GM10847 (cell line): Measurements from ENCODE around the gene ERVW-1.

ENCODE experiments used
- POLR2A ChIP-seq: IDR thresholded peaks from 2 replicates; pipeline ENCODE4 v1.6.1; 2011; ENCODE audit not compliant: insufficient read length; ENCODE audit errors: extremely low read depth

ERVW-1 gene

DNA sequence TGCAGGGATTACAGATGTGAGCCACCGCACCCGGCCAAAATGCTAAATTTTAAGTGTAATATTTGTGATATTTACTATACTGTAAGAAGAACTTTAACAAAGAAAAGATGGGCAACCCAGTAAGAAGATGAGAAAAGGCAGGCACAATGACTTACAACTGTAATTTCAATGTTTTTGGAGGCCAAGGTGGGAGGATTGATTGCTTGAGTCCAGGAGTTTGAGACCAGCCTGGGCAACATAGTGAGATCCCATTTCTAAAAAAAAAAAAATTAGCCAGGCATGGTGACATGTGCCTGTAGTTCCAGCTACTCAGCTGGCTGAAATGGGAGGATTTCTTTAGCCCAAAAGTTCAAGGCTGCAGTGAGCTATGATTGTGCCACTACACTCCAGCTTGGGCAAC, 42.2 kb downstream of the ERVW-1 start:
- TF ChIP-seq POLR2A: no peak

DNA sequence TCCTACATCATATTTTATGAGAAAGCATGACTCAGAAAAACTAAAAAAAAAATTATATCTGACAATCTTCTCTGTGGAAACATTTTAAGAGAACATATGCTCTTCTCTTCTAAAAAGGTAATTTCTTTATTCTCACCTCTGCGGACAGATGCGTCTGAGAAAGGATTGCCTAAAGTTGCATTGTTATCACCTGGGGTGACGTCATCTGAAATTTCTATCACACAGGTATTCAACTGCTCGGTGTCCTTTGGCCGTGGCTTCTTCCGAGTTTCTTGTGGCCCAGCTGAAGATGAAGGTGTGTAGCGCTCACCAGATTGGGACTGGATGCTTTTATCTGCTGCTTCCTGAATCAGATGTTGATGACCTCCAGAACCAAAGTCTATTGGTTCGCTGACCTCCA, 44.7 kb downstream of the ERVW-1 start:
- no peak for TF ChIP-seq POLR2A

DNA sequence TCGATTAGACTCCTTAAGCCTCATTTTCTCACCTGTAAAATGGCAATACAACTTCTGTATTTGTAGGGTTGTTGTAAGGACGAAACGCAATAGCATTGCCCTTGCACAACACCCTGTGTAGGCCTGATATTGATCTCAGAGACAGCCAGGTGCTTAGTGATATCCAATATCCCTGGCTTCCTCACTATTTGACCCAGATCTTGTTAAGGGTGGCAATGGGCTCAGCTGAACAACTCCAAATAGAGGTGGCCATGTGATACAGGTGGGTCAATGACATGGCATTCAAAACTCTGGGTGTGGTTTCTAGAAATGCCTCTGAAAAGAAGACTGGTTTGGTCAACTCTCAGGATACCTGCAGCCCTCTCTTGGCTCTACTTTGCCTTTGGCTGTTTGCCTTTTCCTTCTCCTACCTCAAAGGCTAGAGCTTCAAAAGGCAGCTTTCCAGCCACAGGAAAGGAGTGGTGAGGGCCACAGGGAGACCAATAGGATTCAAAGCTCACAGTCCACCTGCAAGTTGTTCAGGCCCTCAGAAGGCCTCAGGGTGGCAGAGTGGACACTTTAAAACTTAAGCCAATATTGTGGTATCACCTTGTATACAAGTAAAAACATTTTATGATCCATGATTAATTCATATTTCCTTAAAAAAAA, 45.3 kb downstream of the ERVW-1 start:
- TF ChIP-seq POLR2A: no peak

DNA sequence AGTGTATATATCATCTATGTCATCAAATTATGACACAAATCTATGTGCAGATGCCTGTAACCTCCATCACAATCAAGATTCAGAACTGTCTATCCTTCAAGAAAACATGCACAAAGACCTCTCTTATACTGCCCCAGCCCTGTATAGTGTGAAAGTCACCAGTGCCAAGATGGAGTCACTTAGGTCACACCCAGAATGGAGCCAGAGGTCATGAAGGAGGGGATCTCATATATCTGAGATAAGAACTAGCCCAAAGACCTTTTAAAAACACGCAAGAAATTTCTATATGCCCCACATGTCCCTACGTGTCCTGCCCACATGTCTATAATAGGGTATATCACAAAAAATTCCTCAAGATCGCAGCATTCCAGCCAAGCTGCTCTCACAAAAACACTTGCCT, 50.6 kb downstream of the ERVW-1 start:
- TF ChIP-seq POLR2A: no peak

DNA sequence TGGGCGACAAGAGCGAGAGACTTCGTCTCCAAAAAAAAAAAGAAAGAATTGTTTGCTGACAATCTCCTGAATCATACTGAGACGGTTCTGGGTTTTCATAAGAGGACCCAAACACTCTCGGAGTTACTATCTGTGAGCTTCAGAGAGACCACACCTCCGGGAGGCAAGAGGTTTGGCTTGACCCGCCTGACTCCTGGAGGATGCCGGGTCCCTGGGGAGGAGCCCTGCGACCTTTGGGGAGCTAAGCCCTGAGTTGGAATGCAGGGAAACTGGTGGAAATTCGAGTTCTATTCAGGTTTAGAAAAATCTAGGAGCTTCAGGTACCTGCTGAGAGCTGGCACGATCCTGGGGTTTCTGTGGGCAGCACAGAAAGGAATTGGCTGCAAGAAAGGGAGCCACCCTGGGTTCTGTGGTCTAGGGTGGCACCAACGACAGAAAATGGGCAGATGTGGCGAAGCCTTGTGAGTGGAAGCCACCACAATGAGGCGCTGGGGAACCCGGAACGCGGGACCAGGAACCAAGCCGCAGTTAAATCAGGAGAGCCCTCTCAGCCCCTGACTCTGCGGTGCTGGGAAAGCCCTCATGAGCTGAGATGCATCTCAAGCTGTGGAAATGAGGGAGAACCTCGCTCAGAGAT, 52.3 kb downstream of the ERVW-1 start:
- TF ChIP-seq POLR2A: no peak

DNA sequence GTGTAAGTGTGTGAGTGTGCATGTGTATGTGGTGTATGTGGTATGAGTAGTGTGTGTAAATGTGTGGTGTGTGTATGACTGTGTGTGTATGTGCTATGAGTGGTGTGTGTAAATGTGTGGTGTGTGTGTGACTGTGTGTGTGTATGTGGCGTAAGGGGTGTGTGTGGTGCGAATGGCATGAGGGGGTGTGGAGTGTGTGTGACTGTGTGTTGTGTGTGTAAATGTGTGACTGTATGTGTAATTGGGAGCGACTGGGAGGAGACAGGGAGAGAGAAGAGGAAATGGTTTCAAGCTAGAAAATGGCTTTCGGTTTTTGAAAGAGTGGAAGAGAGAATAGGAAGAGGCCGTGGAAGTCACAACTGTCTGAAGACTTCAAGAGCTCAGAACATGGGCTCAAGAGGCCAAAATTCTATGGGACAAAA, 54.0 kb downstream of the ERVW-1 start:
- no peak for TF ChIP-seq POLR2A

DNA sequence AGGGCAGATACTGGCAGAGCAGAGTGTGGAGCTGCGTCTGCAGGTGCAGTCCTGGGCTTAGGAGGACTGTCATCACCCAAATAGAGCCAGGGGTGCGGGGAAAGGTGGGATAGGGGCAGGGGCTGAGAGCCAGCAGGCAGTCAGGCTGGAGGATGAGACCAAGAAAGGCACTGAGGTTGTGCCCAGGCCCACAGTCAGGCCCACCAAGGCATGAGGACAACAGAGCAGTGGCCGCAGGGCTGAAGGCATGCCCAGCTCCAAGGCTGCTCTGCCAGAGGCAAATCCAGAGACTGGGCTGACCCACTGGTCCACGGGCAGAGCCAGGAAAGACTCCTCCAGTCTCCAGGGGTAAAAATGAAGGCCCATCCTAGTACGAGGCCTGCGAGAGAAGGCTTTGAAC, 54.8 kb downstream of the ERVW-1 start:
- TF ChIP-seq POLR2A: no peak

DNA sequence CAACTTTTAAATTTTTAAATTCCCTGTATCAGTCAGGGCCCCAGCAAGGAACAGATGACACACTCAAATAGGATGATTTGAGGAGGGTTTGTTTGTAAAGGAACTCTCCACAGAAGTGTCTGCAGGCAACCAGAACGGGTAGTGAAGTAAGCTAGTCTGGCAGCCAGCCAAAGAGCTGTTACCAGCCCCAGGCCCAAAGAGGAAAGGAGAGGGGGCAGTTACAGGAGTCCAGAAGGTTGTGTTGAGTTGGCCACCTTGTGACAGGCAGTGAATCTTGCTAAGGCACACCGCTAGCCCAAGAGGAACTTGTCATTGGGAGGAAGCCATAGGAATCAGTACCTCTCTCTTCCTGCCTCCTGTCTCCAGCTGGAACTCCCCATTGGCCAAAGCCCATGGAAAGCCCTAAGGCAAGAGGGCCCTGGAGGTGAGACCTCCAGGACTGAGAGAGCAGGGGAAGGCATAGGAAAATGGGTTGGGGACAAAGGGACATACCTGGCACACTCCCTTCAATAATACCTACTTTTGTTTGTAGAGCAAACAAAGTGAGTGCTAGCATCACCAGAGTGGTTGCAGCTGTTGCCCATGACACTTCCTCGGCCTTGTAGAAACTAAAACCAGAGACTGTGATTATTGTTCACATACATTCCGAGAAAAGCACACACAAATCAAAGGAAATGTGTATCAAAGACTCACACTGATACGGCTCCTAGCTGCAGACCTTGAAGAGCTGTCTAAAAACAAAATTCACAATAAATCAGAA, 55.9 kb downstream of the ERVW-1 start:
- TF ChIP-seq POLR2A: no peak
